Body of pancreas (tissue), 4 donors: Measurements from ENCODE around the gene SMC5. TPM values are rescaled to one million over a fixed set of nuclear protein-coding genes. Genes with fewer than 3 reads are reported as not detected.
"Not testable (repeated sequence)": the region's sequence is repeated elsewhere in the genome, so short reads cannot be mapped to it uniquely, and the experiment has no call there.

ENCODE experiments used
- ATAC-seq: fragments of 150-250 bp; one replicate; pipeline ENCODE4 v1.9.1; 2016
- DNase-seq, 4 donors: peaks; one replicate each; pipeline ENCODE4 v3.0.0-alpha.2; 2019
- H3K27ac ChIP-seq, 4 donors: fragments of 200-600 bp; sonication (generic); 1 replicate in 3 of 4; 2 replicates in 1 of 4; pipeline versions ENCODE4 v1.5.1 to v1.6.1; 2016 to 2019; ENCODE audit warnings: mild to moderate bottlenecking in 1 of 4, mixed read lengths in 1 of 4, moderate library complexity in 1 of 4
- H3K27me3 ChIP-seq, 2 donors: fragments of 200-600 bp; sonication (generic); one replicate each; pipeline ENCODE4 v1.6.0; 2016; ENCODE audit warnings: mild to moderate bottlenecking in 1 of 2
- H3K36me3 ChIP-seq, 2 donors: fragments of 200-600 bp; sonication (generic); replicated peaks in 1 of 2; 2 replicates each; pipeline ENCODE4 v1.5.1; 2016; ENCODE audit warnings: low read depth in 2 of 2; ENCODE audit not compliant: insufficient read depth in 1 of 2
- H3K4me1 ChIP-seq: fragments of 200-600 bp; sonication (generic); one replicate; pipeline ENCODE4 v1.6.0; 2016
- H3K4me3 ChIP-seq, 2 donors: fragments of 200-600 bp; sonication (generic); 1 replicate in 1 of 2; 2 replicates in 1 of 2; pipeline ENCODE4 v1.5.1; 2016 to 2019
- H3K9me3 ChIP-seq, 3 donors: fragments of 200-600 bp; sonication (generic); 1 replicate in 2 of 3; 2 replicates in 1 of 3; pipeline ENCODE4 v1.5.1; 2016
- POLR2A ChIP-seq, 3 donors: fragments of 450-650 bp; IDR thresholded peaks; one replicate each; pipeline ENCODE4 v1.6.1; 2016; ENCODE audit warnings: antibody characterized with exemption in 3 of 3, mild to moderate bottlenecking in 2 of 3
- WGBS, 2 donors: methylation state at CpG; one replicate each; pipeline ENCODE4 v1.1.5; 2017; 5-methylcytosine and 5-hydroxymethylcytosine counted together
- intact Hi-C: fragments of 100-400 bp; cut with DNase I; formaldehyde crosslinking; loops from one replicate; pipeline ENCODE4 v1.15.1; 2023
- total RNA-seq, 2 donors: library from RNA; depleted of rRNA; stranded (reverse); fragments of >200 nt; gene quantifications; one replicate each; pipeline ENCODE4 v1.1.0, GENCODE V29; 2016
- TF ChIP-seq, protein P1 (sequence below), 7 experiments: fragments of 450-650 bp in 4 of 7; fragments of 200-600 bp in 3 of 7; sonication (generic) in 3 of 7; IDR thresholded peaks; one replicate each; pipeline ENCODE4 v1.5.1; 2016 to 2019; ENCODE audit warnings: antibody characterized with exemption in 7 of 7

Gene SMC5
- total RNA-seq, 2 donors from 2014 or later: 27.2 to 27.4 TPM

DNA sequence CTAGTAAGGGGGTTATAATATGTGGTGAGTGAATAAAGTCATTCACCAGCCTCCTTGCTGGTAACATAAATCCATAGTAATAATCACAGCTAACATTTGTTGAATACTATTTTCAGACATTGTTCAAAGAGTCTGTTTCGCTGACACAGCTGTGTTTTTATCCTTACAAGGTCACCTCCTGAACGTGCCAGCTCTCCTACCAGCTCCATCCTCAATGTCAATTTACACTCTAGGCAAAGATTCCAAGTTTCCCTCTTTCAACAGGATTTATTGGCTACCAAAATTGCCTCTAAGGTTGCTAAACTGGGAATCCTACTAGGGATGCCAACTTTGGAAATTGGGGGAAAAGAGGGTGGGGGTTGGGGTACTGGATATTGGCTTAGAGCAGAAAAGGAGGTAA lies 30.7 kb upstream of the SMC5 start:
- no peak overlapping the region for H3K4me3 ChIP-seq
- H3K36me3 ChIP-seq: no peaks in the 10 kb centered on the region
- no peaks in the 10 kb centered on the region for H3K27me3 ChIP-seq
- DNase-seq (peak in 1 of 4 donors; percentile 14), ATAC-seq (peak; percentile 38)
- no peaks in the 10 kb centered on the region for H3K9me3 ChIP-seq
- intact Hi-C loops: no loop called here
- H3K27ac ChIP-seq: no peak overlapping the region
- TF ChIP-seq, protein P1, sequence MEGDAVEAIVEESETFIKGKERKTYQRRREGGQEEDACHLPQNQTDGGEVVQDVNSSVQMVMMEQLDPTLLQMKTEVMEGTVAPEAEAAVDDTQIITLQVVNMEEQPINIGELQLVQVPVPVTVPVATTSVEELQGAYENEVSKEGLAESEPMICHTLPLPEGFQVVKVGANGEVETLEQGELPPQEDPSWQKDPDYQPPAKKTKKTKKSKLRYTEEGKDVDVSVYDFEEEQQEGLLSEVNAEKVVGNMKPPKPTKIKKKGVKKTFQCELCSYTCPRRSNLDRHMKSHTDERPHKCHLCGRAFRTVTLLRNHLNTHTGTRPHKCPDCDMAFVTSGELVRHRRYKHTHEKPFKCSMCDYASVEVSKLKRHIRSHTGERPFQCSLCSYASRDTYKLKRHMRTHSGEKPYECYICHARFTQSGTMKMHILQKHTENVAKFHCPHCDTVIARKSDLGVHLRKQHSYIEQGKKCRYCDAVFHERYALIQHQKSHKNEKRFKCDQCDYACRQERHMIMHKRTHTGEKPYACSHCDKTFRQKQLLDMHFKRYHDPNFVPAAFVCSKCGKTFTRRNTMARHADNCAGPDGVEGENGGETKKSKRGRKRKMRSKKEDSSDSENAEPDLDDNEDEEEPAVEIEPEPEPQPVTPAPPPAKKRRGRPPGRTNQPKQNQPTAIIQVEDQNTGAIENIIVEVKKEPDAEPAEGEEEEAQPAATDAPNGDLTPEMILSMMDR (IDR thresholded peaks at IDR 0.05): no peak
- TF ChIP-seq POLR2A (IDR thresholded peaks at IDR 0.05): no peak
- peaks cover 9% of the 10 kb centered on the region for H3K4me1 ChIP-seq
- WGBS, 2 donors: 27 to 29% methylated on average over 2 of the region's 2 CpGs

DNA sequence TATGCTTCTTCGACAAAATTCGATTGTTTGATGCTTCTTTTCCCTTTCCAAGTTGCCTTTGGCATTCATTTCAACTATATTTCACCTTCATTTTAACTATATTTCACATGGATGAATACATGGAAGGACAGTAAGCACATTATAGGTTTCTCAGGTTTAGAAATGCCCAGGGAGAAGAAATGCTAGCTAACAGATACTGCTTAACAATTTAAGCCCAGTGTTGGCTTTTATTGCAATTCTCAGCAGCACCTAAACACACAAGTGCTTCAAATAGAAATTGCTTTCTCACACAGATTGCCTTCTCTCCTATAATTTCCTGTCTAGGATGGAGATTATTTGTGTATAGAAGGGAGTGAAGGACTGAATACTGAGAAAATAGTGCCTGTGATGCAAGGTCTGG lies 30.2 kb upstream of the SMC5 start:
- DNase-seq (no peak), ATAC-seq (no peak)
- Histone ChIP-seq H3K4me3 (no peak overlapping the region), H3K36me3 (no peaks in the 10 kb centered on the region), H3K27ac (no peak overlapping the region), H3K27me3 (no peaks in the 10 kb centered on the region), H3K4me1 (peaks cover 9% of the 10 kb centered on the region), H3K9me3 (no peaks in the 10 kb centered on the region)
- intact Hi-C loops: no loop called here
- WGBS, 2 donors: 53 to 57% methylated on average over 2 of the region's 2 CpGs
- TF ChIP-seq, protein P1 (IDR thresholded peaks at IDR 0.05): no peak
- TF ChIP-seq POLR2A (IDR thresholded peaks at IDR 0.05): no peak

DNA sequence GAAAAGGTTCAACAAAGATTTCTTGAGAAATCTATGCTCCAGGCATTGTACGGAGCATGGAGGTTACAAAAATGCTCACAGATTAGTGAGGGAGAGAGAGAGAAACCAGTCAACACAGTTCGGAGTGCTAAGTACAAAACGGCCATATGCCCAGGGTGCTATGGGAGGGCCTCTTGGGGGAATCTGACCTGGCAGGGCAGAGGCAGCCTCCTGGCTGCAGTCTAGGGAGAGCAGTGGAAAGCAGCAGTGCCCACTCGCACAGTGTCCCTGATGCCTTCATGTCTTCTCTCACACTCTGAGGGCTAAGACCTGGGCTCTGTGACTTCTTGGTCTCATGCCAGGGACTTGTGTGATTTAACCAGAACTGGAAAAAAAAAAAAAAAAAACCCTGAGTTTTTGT lies 29.8 kb upstream of the SMC5 start:
- TF ChIP-seq POLR2A (IDR thresholded peaks at IDR 0.05): no peak
- TF ChIP-seq, protein P1 (IDR thresholded peaks at IDR 0.05): no peak
- no peak overlapping the region for H3K27ac ChIP-seq
- no peak overlapping the region for H3K4me3 ChIP-seq
- no peaks in the 10 kb centered on the region for H3K36me3 ChIP-seq
- 86 to 88% methylated on average over 4 of the region's 4 CpGs for WGBS, 2 donors
- H3K4me1 ChIP-seq: peaks cover 9% of the 10 kb centered on the region
- DNase-seq: peak in 1 of 4 donors; percentile 14
- no peaks in the 10 kb centered on the region for H3K27me3 ChIP-seq
- H3K9me3 ChIP-seq: no peaks in the 10 kb centered on the region
- intact Hi-C loops: no loop called here
- ATAC-seq: no peak

DNA sequence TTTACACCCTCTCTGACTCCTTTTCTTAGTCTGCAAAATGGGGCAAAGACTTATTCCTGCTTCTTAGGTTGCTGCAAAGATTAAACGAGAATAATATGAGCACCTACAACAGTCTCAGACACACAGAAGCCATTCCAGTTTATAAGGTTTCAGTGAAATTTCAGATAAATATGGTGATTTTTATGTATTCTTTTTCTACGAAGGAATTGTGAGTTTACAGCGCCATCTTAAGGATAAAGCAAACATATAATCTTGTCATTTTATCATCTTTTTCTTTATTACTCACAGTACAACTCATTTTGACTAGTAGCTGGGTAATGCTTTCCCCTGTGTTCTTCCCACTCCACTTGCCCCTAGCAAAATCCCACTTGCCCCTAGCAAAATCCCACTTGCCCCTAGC lies 29.2 kb upstream of the SMC5 start:
- H3K36me3 ChIP-seq: no peaks in the 10 kb centered on the region
- no peak overlapping the region for H3K4me3 ChIP-seq
- H3K9me3 ChIP-seq: no peaks in the 10 kb centered on the region
- DNase-seq (no peak), ATAC-seq (no peak)
- whole genome bisulfite sequencing, 2 donors: 72 to 74% methylated on average over 3 of the region's 3 CpGs
- H3K27ac ChIP-seq: no peak overlapping the region
- TF ChIP-seq POLR2A (IDR thresholded peaks at IDR 0.05): no peak
- TF ChIP-seq, protein P1 (IDR thresholded peaks at IDR 0.05): peak in 2 of 7 experiments; percentile 6 to 10
- no peaks in the 10 kb centered on the region for H3K27me3 ChIP-seq
- intact Hi-C loops: no loop called here
- H3K4me1 ChIP-seq: peaks cover 9% of the 10 kb centered on the region

DNA sequence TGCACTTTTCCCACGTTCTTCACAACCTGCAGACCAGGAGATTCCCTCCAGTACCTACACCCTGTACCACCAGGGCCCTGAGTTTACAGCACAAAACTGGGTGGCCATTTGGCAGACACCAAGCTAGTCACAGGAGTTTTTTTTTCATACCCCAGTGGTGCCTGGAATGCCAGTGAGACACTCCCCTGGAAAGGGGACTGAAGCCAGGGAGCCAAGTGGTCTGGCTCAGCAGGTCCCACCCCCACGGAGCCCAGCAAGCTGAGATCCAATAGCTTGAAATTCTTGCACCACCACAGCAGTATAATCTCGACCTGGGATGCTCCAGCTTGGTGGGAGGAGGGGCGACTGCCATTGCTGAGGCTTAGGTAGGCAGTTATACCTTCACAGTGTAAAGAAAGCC lies 26.3 kb upstream of the SMC5 start:
- no peaks in the 10 kb centered on the region for H3K36me3 ChIP-seq
- no peak overlapping the region for H3K4me3 ChIP-seq
- H3K4me1 ChIP-seq: peaks cover 9% of the 10 kb centered on the region
- no peaks in the 10 kb centered on the region for H3K9me3 ChIP-seq
- no peak overlapping the region for H3K27ac ChIP-seq
- ATAC-seq (no peak), DNase-seq (no peak)
- intact Hi-C loops: no loop called here
- H3K27me3 ChIP-seq: no peaks in the 10 kb centered on the region
- TF ChIP-seq, protein P1 (IDR thresholded peaks at IDR 0.05): no peak
- no peak for TF ChIP-seq POLR2A (IDR thresholded peaks at IDR 0.05)
- WGBS, 2 donors: 55 to 63% methylated on average over 3 to 4 of the region's 4 CpGs

DNA sequence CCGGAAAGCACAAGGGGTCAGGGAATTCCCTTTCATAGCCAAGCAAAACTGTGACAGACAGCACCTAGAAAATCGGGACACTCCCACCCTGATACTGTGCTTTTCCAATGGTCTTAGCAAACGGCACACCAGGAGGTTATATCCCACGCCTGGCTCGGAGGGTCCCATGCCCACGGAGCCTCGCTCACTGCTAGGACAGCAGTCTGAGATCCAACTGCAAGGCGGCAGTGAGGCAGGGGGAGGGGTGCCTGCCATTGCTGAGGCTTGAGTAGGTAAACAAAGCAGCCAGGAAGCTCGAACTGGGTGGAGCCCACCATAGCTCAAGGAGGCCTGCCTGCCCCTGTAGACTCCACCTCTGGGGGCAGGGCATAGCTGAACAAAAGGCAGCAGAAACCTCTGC lies 24.6 kb upstream of the SMC5 start:
- H3K9me3 ChIP-seq, H3K4me3 ChIP-seq, H3K27me3 ChIP-seq, H3K36me3 ChIP-seq, H3K27ac ChIP-seq, ATAC-seq, H3K4me1 ChIP-seq, DNase-seq, intact Hi-C loops: not testable (repeated sequence)
- WGBS, 2 donors: 75 to 78% methylated on average over 2 to 9 of the region's 9 CpGs

DNA sequence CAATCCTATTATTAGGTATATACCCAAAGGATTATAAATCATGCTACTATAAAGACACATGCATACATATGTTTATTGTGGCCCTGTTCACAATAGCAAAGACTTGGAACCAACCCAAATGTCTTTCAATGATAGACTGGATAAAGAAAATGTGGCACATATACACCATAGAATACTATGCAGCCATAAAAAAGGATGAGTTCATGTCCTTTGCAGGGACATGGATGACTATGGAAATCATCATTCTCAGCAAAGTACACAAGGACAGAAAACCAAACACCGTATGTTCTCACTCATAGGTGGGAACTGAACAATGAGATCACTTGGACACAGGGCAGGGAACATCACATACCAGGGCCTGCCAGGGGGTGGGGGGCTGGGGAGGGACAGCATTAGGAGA lies 12.8 kb upstream of the SMC5 start:
- H3K4me1 ChIP-seq, H3K36me3 ChIP-seq, intact Hi-C loops, DNase-seq, H3K9me3 ChIP-seq, ATAC-seq, H3K27me3 ChIP-seq, H3K27ac ChIP-seq, H3K4me3 ChIP-seq: not testable (repeated sequence)
- WGBS, 2 donors: 94 to 100% methylated on average over 1 of the region's 1 CpG
